Measurements from ENCODE around the gene ZFP36L2.

ZFP36L2 gene

GRCh38 chr2:43226558-43226954 lies at the start of gene ZFP36L2:
TSS of gene ZFP36L2 (minus strand) at chr2:43226606. CDS start at chr2:43226315, 291 bp downstream.
- peak; percentile 94 for DNase-seq (ENCODE audit: low read depth)

GRCh38 chr2:43274721-43275120 lies 48.3 kb upstream of the ZFP36L2 start:
- no peak for DNase-seq (ENCODE audit: low read depth)

- DNase-seq (ENCODE audit: low read depth) = no peak
Measured at GRCh38 chr2:43274055-43274454, 47.6 kb upstream of the ZFP36L2 start.

- no peak for DNase-seq (ENCODE audit: low read depth)
Measured at GRCh38 chr2:43273529-43273928, 47.1 kb upstream of the ZFP36L2 start.

GRCh38 chr2:43270930-43271615 lies 44.7 kb upstream of the ZFP36L2 start:
- DNase-seq (ENCODE audit: low read depth) = no peak

- no peak for DNase-seq (ENCODE audit: low read depth)
Measured at GRCh38 chr2:43270461-43270860, 44.1 kb upstream of the ZFP36L2 start.

- no peak for DNase-seq (ENCODE audit: low read depth)
Measured at GRCh38 chr2:43269706-43270105, 43.3 kb upstream of the ZFP36L2 start.

GRCh38 chr2:43269074-43269572 lies 42.7 kb upstream of the ZFP36L2 start:
- DNase-seq (ENCODE audit: low read depth) = no peak

- DNase-seq (ENCODE audit: low read depth) = no peak
Measured at GRCh38 chr2:43268066-43268953, 41.9 kb upstream of the ZFP36L2 start.

- DNase-seq (ENCODE audit: low read depth) = no peak
Measured at GRCh38 chr2:43267381-43267780, 41.0 kb upstream of the ZFP36L2 start.

GRCh38 chr2:43266711-43267111 lies 40.3 kb upstream of the ZFP36L2 start:
- DNase-seq (ENCODE audit: low read depth) = no peak

GRCh38 chr2:43265421-43265820 lies 39.0 kb upstream of the ZFP36L2 start:
- no peak for DNase-seq (ENCODE audit: low read depth)

GRCh38 chr2:43265001-43265400 lies 38.6 kb upstream of the ZFP36L2 start:
- DNase-seq (ENCODE audit: low read depth) = no peak

GRCh38 chr2:43262951-43263350 lies 36.5 kb upstream of the ZFP36L2 start:
- DNase-seq (ENCODE audit: low read depth) = no peak

GRCh38 chr2:43262239-43262638 lies 35.8 kb upstream of the ZFP36L2 start:
- DNase-seq (ENCODE audit: low read depth) = no peak

GRCh38 chr2:43259512-43259911 lies 33.1 kb upstream of the ZFP36L2 start:
- DNase-seq (ENCODE audit: low read depth) = no peak

- no peak for DNase-seq (ENCODE audit: low read depth)
Measured at GRCh38 chr2:43258547-43259156, 32.2 kb upstream of the ZFP36L2 start.

GRCh38 chr2:43255296-43255910 lies 29.0 kb upstream of the ZFP36L2 start:
- DNase-seq (ENCODE audit: low read depth) = no peak

GRCh38 chr2:43254331-43254730 lies 27.9 kb upstream of the ZFP36L2 start:
- DNase-seq (ENCODE audit: low read depth) = no peak

- DNase-seq (ENCODE audit: low read depth) = no peak
Measured at GRCh38 chr2:43251171-43251731, 24.8 kb upstream of the ZFP36L2 start.

- DNase-seq (ENCODE audit: low read depth) = no peak
Measured at GRCh38 chr2:43250015-43250414, 23.6 kb upstream of the ZFP36L2 start.

GRCh38 chr2:43248621-43249020 lies 22.2 kb upstream of the ZFP36L2 start:
- DNase-seq (ENCODE audit: low read depth) = no peak

All from stimulated activated CD8-positive, alpha-beta memory T cell treated with anti-CD3 and anti-CD28 coated beads, Interleukin-4, amount 100 ng/mL, for 24 hours (primary cell).